ES-I3 (cell line): ENCODE data around the gene EIF4G3.
"Not testable (repeated sequence)": the region's sequence is repeated elsewhere in the genome, so short reads cannot be mapped to it uniquely, and the experiment has no call there.

Experiments
- H3K36me3 ChIP-seq: 2 replicates; pipeline ENCODE4 v1.6.1; 2013; ENCODE audit warnings: mild to moderate bottlenecking, low read length, control low read depth, moderate library complexity; ENCODE audit not compliant: insufficient read depth
- H3K4me1 ChIP-seq: 2 replicates; pipeline ENCODE4 v1.6.1; 2013; ENCODE audit warnings: mild to moderate bottlenecking, control low read depth, low read length; ENCODE audit not compliant: insufficient read depth
- H3K9ac ChIP-seq: 2 replicates; pipeline ENCODE4 v1.6.1; 2013; ENCODE audit warnings: low read depth, mild to moderate bottlenecking, low read length, moderate library complexity
- H3K9me3 ChIP-seq: 2 replicates; pipeline ENCODE4 v1.6.1; 2013; ENCODE audit warnings: mild to moderate bottlenecking, low read length, moderate library complexity; ENCODE audit not compliant: control insufficient read depth, insufficient read depth

EIF4G3 gene

GRCh38 chr1:21045351-21045750, 131.3 kb downstream of the EIF4G3 start:
- Histone ChIP-seq H3K9me3 (no peaks in the 10 kb centered on the region), H3K4me1 (no peaks in the 10 kb centered on the region), H3K9ac (no peak overlapping the region), H3K36me3 (0 out of 2 replicates have a peak, but pooled peaks cover 6% of the 10 kb centered on the region)

- Histone ChIP-seq H3K36me3 (0 out of 2 replicates have a peak, but pooled peaks cover 2% of the 10 kb centered on the region), H3K9ac (no peak overlapping the region), H3K9me3 (0 out of 2 replicates have a peak, but pooled peaks cover 2% of the 10 kb centered on the region), H3K4me1 (no peaks in the 10 kb centered on the region)
These were observed 133.6 kb downstream of the EIF4G3 start for GRCh38 chr1:21042929-21043605.

DNA sequence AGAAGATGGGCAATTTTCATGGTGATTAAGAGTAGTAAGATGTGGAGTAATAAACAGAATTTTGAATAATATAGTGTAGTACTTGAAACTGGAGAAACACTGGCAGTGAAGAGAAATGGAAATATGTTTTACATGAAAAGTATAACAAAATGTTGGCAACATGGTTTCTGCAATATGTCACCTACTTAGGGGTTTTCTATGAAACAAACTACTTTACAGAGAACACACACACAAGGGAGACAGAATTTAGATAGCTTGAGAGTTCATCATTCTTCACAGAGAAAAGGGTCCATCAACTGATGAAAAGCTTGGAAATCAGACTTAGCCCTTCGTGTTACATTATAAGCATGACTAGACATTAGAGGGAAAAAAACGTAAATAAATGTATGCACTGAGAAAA, 135.2 kb downstream of the EIF4G3 start:
- H3K4me1 ChIP-seq: no peaks in the 10 kb centered on the region
- H3K9ac ChIP-seq: no peak overlapping the region
- peaks cover 2% of the 10 kb centered on the region; the same call in 1 of the 2 replicates for H3K9me3 ChIP-seq
- H3K36me3 ChIP-seq: no peaks in the 10 kb centered on the region

GRCh38 chr1:21037091-21037490, 139.6 kb downstream of the EIF4G3 start:
- Histone ChIP-seq H3K9me3 (peaks cover 2% of the 10 kb centered on the region; the same call in 1 of the 2 replicates), H3K36me3 (no peaks in the 10 kb centered on the region), H3K9ac (no peak overlapping the region), H3K4me1 (no peaks in the 10 kb centered on the region)

DNA sequence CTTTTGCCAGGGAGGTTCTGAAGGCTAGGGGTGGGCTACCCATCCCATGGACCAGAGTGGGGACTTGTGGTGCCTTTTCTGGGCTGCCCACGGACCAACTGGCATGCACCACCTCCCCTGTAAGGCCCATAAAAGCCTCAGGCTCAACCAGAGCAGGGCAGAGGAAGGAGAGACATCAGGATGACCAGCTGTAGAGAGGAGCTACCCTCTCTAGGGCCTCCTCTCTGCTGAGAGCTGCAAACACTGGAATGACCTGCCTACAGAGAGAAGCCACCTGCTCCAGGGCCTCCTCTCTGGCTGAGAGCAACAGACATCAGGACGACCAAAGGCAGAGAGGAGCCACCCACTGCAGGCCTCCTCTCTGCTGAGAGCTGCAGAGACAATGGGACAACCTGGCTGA, 140.9 kb downstream of the EIF4G3 start:
- H3K9me3 ChIP-seq: peaks cover 2% of the 10 kb centered on the region; the same call in 1 of the 2 replicates
- H3K36me3 ChIP-seq: no peaks in the 10 kb centered on the region

DNA sequence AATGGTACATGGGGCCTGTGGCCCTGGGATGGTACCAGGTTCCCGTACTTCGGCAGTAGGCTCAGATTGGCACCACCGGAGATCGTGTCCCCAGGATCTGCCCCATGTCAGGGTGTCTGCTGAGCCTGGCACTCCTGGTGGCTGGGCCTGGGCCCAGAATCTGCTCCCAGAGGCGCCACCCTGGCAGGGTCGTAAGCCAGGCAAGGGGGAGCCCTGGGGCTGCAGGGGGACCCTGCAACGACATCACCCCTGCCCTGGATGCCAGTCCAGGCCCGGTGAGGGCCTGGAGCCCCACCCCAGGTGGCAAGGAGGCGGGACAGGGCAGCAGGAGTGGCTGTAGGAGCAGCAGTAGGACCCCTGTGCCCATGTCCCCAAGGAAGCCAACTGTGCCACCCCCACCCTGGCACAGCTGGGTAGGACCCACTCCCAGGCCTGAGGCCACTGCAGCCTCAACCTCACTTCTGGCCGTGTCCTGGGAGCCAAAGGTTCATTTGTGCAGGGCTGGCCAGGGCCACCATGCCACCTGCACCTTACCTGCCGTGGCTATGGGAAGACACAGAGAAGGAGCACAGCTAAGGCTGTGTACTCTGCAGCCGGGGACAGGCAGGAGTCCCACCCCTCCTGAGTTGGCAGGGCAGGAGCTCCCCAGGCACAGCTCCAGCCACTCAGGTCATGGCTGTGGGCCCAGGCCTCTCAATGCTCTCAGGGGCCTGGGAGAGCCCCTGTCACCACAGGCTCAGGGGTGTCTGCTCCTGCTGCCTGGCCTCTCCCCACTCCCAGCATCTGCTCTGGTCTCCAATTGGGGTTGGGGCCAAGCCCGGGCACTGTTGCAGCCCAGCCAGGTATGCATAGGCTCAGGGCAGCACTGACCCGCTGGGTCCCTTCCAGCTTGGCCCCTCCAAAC, 141.7 kb downstream of the EIF4G3 start:
- H3K9me3 ChIP-seq: peaks cover 2% of the 10 kb centered on the region; the same call in 1 of the 2 replicates
- H3K9ac ChIP-seq: no peak overlapping the region
- no peaks in the 10 kb centered on the region for H3K4me1 ChIP-seq
- H3K36me3 ChIP-seq: no peaks in the 10 kb centered on the region

More for the DNA sequence above, 140.9 kb downstream of the EIF4G3 start:
- H3K4me1 ChIP-seq: no peaks in the 10 kb centered on the region
- H3K9ac ChIP-seq: no peak overlapping the region

DNA sequence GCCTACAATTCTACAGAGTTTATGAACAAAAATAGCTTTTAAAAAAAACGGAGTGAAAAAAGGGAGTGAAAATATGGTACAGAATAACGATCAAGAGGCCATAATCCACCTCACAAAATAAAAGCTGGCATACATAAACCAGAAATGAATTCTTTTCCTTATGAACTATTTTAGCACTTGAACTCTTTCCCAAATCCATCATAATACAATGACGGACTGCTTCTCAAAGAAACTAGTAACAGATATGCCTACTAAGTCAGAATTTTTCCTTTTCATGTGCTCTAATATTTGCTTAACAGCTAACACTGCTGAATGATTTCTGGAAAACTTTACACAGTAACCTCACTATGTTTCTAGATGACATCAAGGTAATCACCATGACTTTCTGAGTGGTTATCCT, 144.0 kb downstream of the EIF4G3 start:
- Histone ChIP-seq H3K9ac (no peak overlapping the region), H3K36me3 (no peaks in the 10 kb centered on the region), H3K9me3 (no peaks in the 10 kb centered on the region; the same call in 1 of the 2 replicates), H3K4me1 (no peaks in the 10 kb centered on the region)

- Histone ChIP-seq H3K4me1 (no peaks in the 10 kb centered on the region), H3K9me3 (peaks cover 3% of the 10 kb centered on the region; the same call in 1 of the 2 replicates), H3K36me3 (0 out of 2 replicates have a peak, but pooled peaks cover under 1% of the 10 kb centered on the region), H3K9ac (no peak overlapping the region)
These were observed 146.5 kb downstream of the EIF4G3 start for GRCh38 chr1:21030181-21030580.

GRCh38 chr1:21028520-21029145, 148.1 kb downstream of the EIF4G3 start:
- Histone ChIP-seq H3K36me3 (0 out of 2 replicates have a peak, but pooled peaks cover 4% of the 10 kb centered on the region), H3K9me3 (peaks cover 3% of the 10 kb centered on the region; the same call in 1 of the 2 replicates)

DNA sequence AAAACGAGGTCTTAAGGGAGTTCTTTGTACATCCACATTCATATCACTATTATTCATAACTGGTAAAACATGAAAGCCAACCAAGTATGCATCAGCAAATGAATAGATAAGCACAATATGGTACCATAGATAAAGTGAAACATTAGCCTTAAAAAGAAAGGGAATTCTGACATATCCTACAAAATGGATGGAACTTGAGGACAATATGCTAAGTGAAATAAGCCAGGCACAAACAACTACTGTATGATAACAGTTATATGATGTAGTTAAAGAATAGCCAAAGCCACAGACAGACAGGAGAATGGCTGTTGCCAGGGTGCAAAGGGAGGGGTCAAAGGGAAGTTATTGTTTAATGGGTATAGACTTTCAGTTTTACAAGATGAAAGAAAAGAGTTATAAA, 148.9 kb downstream of the EIF4G3 start:
- no peaks in the 10 kb centered on the region for H3K4me1 ChIP-seq
- H3K9me3 ChIP-seq: peaks cover 3% of the 10 kb centered on the region; the same call in 1 of the 2 replicates
- H3K36me3 ChIP-seq: 0 out of 2 replicates have a peak, but pooled peaks cover 4% of the 10 kb centered on the region
- no peak overlapping the region for H3K9ac ChIP-seq

More at GRCh38 chr1:21028520-21029145, 148.1 kb downstream of the EIF4G3 start:
- H3K9ac ChIP-seq: no peak overlapping the region
- H3K4me1 ChIP-seq: no peaks in the 10 kb centered on the region

DNA sequence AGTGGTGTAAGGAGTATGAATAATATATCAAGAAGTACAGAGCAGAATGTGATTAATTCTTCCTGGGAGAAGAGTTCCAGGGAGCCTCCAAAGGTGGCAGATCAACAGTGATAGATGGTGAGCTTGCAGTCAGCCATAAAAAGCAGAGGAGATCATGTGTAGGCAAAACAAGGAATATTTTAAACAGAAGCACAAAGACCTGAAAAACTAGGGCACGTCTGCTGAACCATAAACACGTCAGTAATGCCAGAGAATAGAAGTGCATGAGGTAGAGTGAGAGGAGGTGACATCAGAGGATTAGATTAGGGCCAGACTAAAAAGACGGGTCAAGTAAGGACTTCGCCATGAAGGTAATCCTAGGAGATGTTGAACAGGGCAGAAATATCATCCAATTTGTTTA, 151.8 kb downstream of the EIF4G3 start:
- Histone ChIP-seq H3K9me3 (peaks cover 3% of the 10 kb centered on the region; the same call in 1 of the 2 replicates), H3K4me1 (no peaks in the 10 kb centered on the region), H3K36me3 (0 out of 2 replicates have a peak, but pooled peaks cover 4% of the 10 kb centered on the region), H3K9ac (no peak overlapping the region)

GRCh38 chr1:21024136-21024896, 152.4 kb downstream of the EIF4G3 start:
- H3K4me1 ChIP-seq, H3K9ac ChIP-seq, H3K36me3 ChIP-seq, H3K9me3 ChIP-seq: not testable (repeated sequence)

DNA sequence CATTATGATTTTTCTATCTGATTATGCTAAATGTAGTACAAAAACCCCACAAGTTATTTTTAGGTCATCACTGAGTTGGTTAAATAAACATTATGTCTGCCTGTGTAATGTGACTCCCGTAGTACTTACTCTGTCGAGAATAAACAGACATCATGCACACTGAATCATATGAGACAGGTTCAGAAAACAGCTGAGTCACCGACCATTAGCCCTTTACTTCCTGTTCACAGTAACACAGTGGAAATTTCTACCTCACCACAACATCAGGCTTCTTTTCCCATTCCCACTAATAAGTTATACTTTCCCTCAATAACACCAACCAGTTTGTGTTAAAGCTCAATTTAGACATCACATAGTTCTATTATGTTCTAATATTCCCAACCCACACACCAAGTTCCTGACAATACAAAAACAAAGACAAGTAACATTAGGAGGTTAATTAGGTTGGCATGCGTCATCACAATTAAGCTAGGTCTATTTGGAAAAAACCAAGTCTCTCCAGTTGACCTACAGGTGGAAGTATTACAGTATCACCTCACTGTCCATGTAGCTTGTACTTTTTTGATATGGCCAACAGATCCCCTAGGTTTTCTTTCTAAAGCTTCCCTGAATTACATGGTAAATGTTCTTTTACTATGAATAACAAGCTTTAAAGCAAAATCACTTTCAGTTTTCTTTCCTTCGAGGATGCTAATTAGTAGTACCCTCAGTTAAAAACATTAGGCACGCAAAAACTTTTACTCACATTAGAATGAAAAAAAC, 154.2 kb downstream of the EIF4G3 start:
- Histone ChIP-seq H3K36me3 (peaks cover 4% of the 10 kb centered on the region; the same call in 1 of the 2 replicates), H3K9me3 (peaks cover 3% of the 10 kb centered on the region; the same call in 1 of the 2 replicates), H3K9ac (no peak overlapping the region), H3K4me1 (no peaks in the 10 kb centered on the region)
